Activated T-helper 1 cell treated with anti-CD3 and anti-CD28 coated beads, Interleukin-2, amount 50 U/mL, for 16 hours (primary cell): Measurements from ENCODE around the gene SLC2A1.

Source experiments
- DNase-seq, 2 donors: peaks; one replicate each; pipeline ENCODE4 v3.0.0-alpha.2; 2020; ENCODE audit warnings: low read depth in 1 of 2, low spot score in 1 of 2

SLC2A1 gene

DNA sequence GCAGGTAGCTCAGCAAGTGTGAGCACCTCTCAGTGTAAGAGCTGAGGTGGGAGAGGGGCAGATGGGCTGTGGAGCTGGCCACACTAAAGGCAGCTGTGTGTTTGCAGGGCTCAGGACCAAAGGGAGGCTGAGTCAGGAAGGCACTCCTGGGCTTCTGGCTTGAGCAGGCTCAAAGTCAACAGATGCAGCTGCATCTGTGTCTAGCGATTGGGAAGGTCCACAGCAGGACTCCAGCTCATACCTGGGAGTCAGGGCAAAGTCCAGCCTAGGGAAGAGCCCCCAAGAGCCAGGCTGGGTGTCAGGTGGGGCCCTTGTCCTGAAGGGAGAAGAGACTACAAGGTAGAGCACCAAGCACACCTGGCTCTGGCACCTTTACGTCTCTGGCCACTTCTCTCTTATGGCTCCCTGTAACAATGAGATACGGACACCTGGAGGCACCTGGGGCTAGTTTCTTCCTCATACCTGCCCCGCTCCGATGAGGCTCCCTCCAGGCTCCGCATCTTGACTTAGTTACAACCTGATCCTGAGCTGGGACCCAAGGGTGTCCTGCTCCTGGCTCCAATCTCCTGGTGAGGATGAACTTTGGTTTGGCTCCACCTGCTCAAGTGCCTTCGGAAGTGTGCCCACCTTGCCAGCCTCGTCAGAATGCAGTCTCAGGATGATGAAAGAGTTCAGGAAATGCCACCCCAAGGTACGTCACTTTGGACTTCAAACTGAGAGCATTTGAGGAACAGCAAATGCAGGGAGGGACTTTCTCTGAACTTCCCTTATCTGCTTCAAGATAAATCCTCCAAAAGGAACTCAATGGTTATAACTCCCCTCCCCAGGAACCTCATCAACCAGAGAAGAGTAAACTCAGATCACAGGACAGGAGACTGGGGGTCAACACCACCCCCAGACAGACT, 21.5 kb upstream of the SLC2A1 start:
- DNase-seq, result no peak

DNA sequence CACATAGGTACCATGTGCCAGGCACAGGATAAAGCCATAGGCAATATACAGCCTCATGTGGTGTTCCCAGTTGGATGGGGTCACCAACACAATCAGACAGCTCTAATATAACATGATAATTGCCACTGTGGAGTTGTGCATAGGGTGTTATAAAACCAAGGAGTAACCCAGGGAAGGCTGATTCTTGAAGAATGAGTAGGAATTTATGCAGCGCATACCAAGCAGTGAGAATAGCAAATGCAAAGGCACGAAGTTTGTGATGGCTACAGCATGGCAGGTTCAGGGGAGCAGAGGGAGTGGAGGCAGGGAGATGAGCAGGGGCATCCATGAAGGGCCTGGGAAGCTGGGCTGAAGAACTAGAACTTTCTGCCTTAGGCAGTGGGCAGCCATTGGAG, 20.4 kb upstream of the SLC2A1 start:
- DNase-seq, result no peak

DNA sequence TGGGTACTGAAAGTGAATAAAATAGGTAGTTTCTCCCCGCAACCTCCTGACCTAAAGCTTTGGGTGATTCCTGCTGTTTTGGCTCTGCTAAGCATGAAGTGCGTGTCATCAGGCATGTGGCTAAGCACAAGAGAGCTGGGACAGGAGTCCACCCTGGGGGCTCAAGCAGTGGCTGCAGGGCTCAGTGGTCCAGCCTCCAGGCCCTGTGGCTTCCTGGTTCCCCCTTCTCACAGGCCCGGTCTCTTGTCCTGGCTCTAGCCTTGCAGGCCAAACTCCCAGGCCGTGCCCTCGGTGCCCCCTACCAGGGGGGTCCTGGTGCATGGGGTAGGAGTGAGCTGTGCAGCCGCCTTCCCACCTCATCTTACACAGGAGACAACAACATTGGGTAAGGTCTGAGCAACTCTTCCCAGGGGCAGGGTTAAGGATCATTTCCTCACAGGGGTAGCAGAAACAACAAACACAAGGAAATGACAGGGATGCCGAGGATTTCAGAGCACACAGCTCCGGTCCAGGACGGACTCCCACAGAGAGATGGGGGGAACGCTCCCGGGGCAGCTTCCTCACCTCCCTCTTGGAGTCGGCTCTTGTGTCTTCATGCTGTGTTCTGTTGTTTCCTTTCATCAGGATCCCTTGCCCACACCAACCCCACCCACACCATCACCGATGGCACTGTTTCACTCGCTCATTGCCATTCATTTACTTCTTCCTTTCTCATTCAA, 19.8 kb upstream of the SLC2A1 start:
- no peak for DNase-seq

DNA sequence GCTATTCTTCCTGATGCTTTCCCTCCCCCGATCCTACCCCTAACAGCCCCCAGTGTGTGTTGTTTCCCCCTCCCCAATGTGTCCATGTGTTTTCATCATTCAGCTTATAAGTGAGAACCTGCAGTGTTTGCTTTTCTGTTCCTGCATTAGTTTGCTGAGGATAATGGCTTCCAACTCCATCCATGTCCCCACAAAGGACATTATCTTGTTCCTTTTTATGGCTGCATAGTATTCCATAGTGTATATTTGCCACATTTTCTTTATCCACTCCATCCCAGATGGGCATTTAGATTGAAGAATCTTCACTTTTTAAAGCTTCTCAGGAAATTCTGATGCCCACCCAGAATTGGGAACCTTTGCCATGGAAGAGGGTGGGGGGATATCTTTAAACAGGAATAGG, 19.0 kb upstream of the SLC2A1 start:
- DNase-seq, result no peak

DNA sequence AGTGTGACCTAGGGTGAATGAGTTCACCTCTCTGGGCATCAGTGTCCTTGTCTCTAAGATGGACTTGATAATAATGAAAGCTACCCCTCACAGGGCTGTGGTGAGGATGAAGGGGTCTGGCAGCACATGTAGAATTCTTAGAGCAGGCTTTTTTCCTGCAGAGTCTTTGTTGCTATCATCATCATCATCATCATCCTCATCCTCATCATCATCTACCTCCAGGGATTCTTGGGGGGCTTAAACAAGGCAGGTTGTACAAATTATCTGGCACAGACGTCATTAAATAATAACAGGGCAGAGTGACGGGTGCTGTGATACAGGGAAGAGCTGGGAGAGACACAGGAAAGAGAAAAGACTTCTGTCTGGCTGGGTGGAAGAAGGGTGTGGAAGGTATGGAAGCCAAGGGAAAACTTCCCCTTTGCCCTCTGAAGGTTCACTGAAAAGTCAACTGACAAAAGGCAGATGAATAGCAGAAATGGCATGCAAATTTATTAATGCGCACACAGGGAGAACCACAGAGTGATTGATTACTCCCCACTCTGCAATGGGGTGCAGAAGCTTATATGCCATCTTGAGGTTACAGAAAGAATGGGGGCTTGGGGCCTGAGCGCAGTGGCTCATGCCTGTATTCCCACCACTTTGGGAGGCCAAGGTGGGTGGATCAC, 17.0 kb upstream of the SLC2A1 start:
- no peak for DNase-seq

DNA sequence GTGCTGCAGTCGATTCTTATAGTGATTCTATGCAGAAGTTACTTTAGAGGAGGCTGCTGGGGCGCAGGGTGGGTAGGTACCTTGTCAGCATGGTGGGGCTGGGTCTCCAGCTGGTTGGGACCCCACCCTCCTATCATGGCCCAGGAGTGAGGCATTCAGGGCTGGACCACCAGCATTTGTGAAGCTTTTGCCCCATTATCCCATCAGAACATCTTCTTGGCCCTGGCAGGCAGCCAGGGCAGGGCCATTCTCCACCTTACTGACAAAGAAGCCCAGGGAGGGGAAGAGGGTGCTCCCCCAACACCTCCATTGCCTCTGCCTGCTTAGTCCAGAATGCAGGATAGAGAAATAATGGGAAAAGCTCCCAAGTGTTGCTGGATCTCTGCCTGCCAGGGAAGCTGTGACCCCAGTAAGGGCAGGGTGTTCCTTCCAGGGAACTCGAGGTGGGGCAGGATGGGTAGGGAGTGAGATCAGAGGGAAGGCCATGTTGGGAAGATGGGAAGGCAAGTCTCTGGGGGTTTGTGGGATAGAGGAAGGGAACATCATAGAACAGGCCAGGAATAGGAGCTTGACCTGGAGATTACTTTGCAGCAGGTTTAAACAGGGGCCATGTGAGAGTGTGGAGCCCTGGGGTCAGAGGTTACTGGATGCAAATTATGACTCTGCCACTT, 16.2 kb upstream of the SLC2A1 start:
- DNase-seq, result no peak

DNA sequence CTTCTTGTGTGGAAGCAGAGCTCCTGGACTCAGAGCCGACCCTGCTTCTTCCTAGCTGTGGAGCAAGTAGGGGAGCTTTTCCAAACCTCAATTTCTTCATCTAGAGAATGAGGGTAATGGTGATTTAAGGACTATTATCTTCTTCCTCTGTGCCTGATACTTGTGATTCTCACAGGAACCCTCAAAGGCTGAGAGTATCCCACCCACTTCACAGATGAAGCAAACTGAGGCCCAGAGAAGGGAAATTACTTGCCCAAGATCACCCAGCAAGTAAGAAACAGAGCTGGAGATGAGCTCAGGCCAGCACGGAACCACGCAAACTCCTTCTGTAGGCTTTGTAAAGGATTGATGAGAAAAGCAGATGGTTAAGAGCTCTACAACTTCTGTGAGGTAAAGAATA, 15.1 kb upstream of the SLC2A1 start:
- no peak for DNase-seq

DNA sequence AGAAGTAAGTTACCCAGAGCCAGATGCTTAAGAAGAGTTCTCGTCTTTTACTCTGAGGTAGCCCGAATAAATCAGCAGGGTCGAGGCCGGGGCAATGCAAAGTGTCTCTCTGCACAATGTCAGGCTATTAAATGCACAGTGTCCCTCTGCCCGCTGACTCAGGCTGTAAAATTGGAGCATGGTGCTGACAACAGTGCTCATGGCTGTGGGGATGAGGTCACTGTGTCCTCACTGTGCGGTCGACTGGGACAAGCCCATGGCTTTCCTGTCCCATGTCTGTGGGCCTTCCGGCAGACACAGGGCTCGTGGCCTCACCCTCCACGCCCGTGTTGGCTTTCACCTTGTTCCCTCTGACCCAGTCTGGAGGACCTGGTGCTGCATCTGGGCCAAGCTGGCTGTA, 14.6 kb upstream of the SLC2A1 start:
- no peak for DNase-seq

DNA sequence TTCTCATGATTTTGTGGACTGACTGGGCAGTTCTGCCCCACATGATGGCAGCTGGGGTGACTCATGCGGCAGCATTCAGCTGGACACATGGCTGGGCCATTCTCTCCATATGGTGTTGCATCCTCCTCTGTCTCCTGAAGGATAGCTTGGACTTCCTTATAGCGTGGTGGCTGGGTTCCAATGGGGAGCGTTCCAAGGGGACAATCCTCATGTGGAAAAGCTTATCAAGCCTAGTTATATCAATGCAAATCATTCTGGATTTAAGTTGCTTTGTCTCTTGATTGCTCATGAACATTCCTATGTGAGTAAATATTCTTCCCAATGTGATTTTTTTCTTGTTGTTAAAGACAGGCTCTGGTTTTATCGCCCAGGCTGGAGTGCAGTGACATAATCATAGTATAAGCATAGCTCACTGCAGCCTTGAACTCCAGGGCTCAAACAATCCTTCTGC, 13.2 kb upstream of the SLC2A1 start:
- no peak for DNase-seq

DNA sequence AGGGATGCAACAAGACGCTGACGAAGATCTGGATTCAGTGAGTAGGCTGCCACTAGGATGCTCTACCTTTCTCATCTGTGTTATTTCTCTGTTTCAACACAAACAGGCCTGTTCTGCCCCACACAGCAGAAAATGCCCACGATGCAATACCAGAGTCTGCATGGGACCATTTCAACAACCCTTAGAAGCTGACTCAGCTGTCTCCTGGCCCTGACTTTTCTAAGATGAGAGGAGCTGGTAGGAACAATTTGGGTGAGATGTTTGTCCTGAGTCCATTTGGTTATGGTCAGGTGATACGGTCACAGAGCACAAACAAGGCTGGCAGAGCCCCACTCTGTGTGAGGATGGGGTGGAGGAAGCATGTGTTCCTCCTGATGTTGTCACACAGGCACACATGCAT, 11.5 kb upstream of the SLC2A1 start:
- DNase-seq, result no peak

DNA sequence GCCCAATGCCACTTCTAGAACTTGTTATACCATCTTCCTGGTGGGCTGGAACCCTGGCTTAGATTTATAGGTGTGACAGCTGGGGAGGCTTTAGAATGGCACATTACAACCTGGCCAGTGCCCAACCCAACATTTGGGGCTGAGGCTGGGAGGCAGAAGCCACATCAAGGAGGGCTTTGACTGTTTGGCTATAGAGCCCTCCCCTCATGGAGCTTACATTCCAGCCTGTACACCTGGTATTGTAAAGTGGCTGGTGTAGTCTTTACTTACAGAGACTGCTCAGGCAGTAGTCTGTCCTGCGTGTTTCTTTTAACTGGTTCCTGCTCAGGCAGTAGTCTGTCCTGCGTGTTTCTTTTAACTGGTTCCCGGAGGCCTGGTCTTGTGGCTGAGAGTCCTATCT, 10.0 kb upstream of the SLC2A1 start:
- DNase-seq, result no peak

DNA sequence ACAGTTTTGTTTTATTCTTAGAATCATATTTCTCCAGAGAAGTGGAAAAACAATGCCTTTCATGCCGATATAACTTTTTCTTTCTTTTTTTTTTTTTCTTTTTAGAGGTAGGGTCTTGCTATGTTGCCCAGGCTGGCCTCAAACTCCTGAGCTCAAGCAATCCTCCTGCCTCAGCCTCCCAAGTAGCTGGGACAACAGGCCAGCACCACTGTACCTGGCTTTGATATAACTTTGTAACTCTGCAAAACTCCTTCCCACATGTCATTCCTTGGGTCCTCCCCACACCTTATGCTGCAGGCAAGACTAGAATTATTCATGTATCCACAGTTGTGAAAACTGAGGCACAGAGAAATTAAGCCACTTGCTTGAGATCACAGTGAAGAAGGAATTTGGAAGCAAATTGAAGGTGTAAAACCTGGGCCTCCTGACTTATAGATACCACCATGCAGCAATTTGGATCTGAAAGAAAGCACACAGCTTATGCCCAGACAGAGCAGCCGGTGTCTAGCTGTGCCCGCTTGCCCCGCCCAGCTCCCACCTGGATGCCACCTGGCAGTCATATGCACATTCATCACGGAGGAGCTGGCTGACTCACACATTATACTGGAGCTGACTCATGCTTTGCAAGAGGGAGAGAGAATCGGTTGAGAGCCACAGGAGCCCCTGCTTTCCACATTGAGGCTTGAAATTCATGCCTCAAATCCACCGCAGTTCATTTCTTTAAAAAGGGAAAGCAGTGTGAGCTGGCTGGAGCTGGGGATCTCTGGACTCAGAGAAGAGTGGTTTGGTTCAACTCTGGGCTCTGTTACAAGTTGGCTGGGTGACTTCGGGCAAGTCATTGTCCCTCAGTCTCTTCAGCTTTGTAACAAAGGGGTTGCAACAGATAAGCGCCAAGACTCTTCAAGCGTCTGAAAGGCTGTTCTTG, 8.3 kb upstream of the SLC2A1 start:
- DNase-seq, result no peak

DNA sequence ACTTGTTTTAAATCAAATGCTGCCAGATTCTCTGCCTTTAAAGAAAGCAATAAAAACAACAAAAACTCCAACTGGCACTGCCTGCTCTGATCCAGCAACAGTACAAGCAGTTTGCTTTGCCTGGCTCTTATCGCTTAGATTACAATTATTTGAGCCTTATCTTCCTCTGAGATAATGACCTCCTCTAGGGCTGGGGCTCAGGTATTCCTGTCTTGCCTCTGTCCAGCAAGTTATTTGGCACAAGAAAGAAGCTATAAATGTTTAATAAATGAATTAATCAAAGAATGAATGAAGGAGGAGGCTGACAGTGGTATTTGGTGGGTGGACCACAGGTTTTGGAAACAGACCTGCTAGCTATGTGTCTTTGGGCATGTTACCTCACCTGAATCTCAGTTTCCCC, 6.7 kb upstream of the SLC2A1 start:
- DNase-seq, result no peak

DNA sequence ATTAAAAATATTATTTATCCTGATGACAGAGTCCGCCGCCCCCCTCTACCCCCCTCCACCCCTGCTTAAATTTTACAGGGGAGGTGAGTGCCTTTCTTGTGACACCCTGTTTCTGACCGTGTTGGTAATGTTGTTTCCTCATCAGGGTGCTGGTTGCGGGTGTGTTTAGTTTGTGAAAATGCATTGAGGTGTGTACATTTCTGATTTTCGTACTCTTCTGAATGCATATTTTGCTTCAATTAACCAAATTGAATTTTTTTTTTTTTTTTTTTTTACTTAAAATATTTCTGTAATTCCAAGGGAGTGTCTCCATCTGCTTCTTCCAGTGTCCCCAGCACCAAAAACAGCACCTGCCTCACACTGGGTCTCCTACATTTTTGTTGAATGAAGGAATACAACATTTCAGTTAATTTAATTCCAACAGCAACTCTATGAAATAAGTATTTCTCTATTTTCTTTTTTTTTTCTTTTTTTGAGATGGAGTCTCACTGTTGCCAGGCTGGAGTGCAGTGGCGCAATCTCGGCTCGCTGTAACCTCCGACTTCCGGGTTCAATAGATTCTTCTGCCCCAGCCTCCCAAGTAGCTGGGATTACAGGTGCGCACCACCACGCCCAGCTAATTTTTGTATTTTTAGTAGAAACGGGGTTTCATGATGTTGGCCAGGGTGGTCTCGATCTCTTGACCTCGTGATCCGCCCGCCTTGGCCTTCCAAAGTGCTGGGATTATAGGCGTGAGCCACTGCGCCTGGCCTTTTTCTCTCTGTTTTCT, 5.6 kb upstream of the SLC2A1 start:
- DNase-seq, result no peak

DNA sequence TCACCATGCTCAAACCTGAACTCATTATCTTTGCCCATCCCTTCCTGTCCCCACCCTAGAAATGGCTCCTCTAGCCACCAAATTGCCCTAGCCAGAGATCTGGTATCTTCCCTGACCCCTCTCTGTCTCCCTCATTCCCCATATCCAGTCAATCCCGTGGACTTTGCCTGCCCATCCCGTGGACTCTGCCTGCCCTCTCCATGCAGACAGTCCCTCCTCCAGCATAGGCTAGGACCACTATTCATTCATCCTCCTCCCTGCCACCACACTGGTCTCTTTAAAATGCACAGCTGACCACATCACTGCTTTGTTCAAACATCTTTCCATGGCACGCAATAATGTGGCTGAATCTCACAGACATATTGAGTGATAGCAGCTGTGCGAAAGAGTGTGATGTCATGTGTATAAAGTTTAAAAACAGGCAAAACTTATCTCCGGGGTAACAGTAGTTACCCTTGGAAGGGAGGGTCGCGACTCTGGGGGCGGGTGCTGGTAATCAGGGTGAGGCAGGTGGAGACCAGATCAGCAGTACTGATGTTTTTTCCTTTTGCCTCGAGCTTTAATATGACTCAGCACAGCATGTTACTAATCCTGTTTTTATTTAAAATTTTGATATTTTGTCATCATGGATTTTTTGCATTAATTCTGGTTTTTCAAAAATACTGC, 4.8 kb upstream of the SLC2A1 start:
- no peak for DNase-seq

DNA sequence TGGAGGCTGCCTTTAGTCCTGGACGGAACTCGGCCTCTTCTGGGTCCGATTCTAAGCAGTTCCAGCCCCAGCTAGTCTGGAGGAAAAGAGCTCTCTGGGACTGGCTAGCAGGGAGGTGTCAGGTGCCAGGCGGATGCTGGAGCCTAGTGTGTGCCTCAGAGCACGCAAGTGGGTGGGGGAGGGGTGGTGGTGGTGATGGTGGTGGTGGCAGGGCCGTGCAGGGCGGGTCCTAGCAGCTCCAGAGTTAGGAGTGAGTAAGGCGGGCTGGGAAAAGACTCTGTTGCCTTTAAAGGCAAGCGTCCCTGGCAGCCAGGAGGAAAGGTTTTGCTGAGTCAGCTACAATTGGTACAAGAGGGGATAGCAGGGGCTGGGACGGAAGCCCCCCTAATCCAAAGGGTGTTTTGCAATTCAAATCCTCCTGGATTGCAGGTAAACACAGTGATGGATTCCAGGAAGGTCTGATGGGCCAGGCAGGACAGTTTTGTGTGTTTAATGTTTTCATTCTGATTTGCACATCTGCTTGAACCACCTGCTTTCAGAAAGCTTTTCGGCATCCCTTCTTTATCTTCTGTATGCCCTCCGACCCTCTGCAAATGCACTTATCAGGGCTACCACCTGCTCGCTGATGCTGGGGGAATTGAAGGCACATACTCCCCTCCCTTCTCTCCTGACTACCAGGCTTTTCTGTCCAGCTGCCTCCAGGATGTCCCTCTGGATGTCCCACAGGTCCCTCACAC, 4.1 kb upstream of the SLC2A1 start:
- no peak for DNase-seq

DNA sequence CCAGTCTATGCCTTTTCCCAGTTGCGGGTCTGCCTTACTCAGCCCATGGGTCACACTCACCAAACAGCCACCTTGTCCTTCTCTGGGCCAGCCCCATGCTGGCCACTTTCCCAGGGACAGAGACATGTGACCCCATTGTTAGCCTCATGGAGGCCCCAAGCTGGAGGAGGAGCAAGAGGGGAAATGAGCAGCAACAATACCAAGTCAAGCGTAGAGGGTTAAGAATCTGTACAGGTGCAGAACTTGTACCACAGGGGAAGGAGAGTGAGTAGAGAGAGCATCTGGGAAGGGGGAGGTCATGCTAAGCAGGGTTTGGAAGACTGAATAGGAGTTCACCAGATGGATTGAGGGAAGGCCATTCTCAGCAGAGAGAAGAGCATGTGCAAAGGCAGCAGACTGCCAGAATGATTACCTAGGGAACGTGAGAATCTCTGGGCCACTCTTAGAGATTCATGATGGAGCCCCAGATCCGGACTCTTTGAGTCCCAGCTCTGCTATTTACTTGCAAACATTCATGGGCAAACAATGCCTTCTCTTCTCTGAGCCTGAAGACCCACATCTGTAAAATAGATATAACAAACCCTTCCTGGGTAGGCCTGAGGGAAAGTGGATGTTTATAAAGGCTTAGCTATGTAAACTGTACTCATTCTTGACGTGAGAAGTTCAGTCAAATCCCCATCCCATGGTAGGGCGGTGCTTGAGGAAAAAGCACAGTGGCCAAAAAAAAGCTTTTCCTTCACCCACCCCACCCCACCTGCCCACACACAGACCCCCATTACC, 2.8 kb upstream of the SLC2A1 start:
- no peak for DNase-seq
